Right lobe of liver (tissue), 6 donors: ENCODE results near the gene FBXL13. TPM values are rescaled to one million over a fixed set of nuclear protein-coding genes. Genes with fewer than 3 reads are reported as not detected.

ENCODE experiments used
- ATAC-seq, 4 donors: fragments of 200-7000 bp; cut with Tn5 transposase; one replicate each; pipeline ENCODE4 v1.9.1; 2020; ENCODE audit warnings: mild to moderate bottlenecking in 4 of 4, moderate library complexity in 4 of 4
- DNase-seq, 3 donors: peaks; one replicate each; pipeline ENCODE4 v3.0.0-alpha.2; 2020
- H3K27ac ChIP-seq, 3 donors: fragments of 200-600 bp; one replicate each; pipeline ENCODE4 v1.8.0; 2022
- H3K27me3 ChIP-seq, 2 donors: fragments of 200-600 bp; one replicate each; pipeline ENCODE4 v1.8.0; 2022
- H3K36me3 ChIP-seq, 4 donors: fragments of 200-600 bp; sonication (generic) in 1 of 4; one replicate each; pipeline versions ENCODE4 v1.5.1 to v1.8.0; 2017 to 2022; ENCODE audit warnings: control low read depth in 1 of 4
- H3K4me1 ChIP-seq, 4 donors: fragments of 200-600 bp; sonication (generic) in 1 of 4; one replicate each; pipeline versions ENCODE4 v1.5.1 to v1.8.0; 2017 to 2022; ENCODE audit warnings: control low read depth in 1 of 4
- H3K4me3 ChIP-seq, 3 donors: fragments of 200-600 bp; one replicate each; pipeline ENCODE4 v1.8.0; 2022
- H3K9me3 ChIP-seq, 4 donors: fragments of 200-600 bp; sonication (generic) in 1 of 4; one replicate each; pipeline versions ENCODE4 v1.5.1 to v1.8.0; 2017 to 2022; ENCODE audit warnings: control low read depth in 1 of 4
- POLR2A ChIP-seq: fragments of 450-650 bp; IDR thresholded peaks from one replicate; pipeline ENCODE4 v1.6.1; 2017; ENCODE audit warnings: antibody characterized with exemption, mild to moderate bottlenecking
- WGBS: methylation state at CpG from one replicate; pipeline ENCODE4 v1.1.6; 2018; ENCODE audit warnings: low coverage, low lambda C conversion rate; ENCODE audit not compliant: insufficient coverage; ENCODE audit errors: missing lambda C conversion rate; 5-methylcytosine and 5-hydroxymethylcytosine counted together
- intact Hi-C, 2 donors: fragments of 100-400 bp; cut with DNase I; formaldehyde crosslinking; loops; one replicate each; pipeline versions ENCODE4 v1.11.2 to v1.14.1; 2022
- total RNA-seq, 6 experiments: library from RNA; depleted of rRNA in 2 of 6; stranded (reverse); fragments of >200 nt in 2 of 6; fragmentation: NEBNext Ultra II Directional in 3 of 6; extraction: Animal tissue kit (Norgen Biotek cat#: 25700) in 3 of 6; gene quantifications; one replicate each; pipeline versions ENCODE4 v1.1.0 to v1.2.4, GENCODE V29; 2016 to 2023
- TF ChIP-seq, protein P1 (sequence below), 4 donors: fragments of 200-600 bp in 3 of 4; fragments of 450-650 bp in 1 of 4; IDR thresholded peaks; one replicate each; pipeline versions ENCODE4 v1.5.1 to v1.8.0; 2016 to 2022; ENCODE audit warnings: antibody characterized with exemption in 4 of 4, mild to moderate bottlenecking in 2 of 4
- donor health status: DM: no; HTN: yes; CAD: no.
- donor health status: DM: no; HTN: no; CAD: no.
- donor health status: DM: no; HTN: no; CAD: no.
- donor health status: DM: no; HTN: yes; CAD: no.
- donor health status: DM: no; HTN: yes; CAD: no.

Gene FBXL13
- total RNA-seq, 6 experiments from 2014 or later, result 0.12 to 0.31 (median 0.20) TPM; not detected in 2

DNA sequence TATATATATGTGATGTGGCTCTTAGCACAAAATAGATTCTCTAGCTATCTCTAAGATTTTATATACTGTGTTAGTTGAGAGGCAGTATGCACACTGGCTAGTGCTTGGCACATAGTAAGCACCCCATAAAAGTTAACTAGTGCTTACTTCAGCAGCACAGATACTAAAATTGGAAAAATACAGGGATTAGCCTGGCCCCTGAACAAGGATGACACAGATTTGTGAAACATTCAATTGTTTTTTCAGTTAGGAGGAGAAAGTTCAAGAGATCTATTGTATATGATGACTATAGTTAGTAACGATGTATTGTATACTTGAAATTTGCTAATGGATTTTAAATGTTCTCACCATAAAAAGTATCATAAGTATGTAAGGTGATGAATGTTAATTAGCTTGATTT is 240.1 kb downstream of the FBXL13 start:
- no peak for DNase-seq

GRCh38 chr7:102833343-102833742 is 241.3 kb downstream of the FBXL13 start:
- 88% methylated on average over 5 of the region's 5 CpGs for WGBS
- no peak for ATAC-seq
- TF ChIP-seq, protein P1, sequence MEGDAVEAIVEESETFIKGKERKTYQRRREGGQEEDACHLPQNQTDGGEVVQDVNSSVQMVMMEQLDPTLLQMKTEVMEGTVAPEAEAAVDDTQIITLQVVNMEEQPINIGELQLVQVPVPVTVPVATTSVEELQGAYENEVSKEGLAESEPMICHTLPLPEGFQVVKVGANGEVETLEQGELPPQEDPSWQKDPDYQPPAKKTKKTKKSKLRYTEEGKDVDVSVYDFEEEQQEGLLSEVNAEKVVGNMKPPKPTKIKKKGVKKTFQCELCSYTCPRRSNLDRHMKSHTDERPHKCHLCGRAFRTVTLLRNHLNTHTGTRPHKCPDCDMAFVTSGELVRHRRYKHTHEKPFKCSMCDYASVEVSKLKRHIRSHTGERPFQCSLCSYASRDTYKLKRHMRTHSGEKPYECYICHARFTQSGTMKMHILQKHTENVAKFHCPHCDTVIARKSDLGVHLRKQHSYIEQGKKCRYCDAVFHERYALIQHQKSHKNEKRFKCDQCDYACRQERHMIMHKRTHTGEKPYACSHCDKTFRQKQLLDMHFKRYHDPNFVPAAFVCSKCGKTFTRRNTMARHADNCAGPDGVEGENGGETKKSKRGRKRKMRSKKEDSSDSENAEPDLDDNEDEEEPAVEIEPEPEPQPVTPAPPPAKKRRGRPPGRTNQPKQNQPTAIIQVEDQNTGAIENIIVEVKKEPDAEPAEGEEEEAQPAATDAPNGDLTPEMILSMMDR (IDR thresholded peaks at IDR 0.05), result no peak
- no peak for TF ChIP-seq POLR2A
- Histone ChIP-seq H3K27me3 (no peaks in the 10 kb centered on the region), H3K9me3 (no peaks in the 10 kb centered on the region), H3K27ac (no peak overlapping the region), H3K4me1 (no peaks in the 10 kb centered on the region), H3K4me3 (no peak overlapping the region), H3K36me3 (peaks cover 0 to 6% (median 0%) of the 10 kb centered on the region in 4 donors)
- intact Hi-C loops, result no loop called here
- DNase-seq, result no peak

More for the DNA sequence above, 240.1 kb downstream of the FBXL13 start:
- Histone ChIP-seq H3K4me3 (no peak overlapping the region), H3K27me3 (no peaks in the 10 kb centered on the region), H3K27ac (no peak overlapping the region), H3K9me3 (no peaks in the 10 kb centered on the region), H3K36me3 (no peaks in the 10 kb centered on the region), H3K4me1 (no peaks in the 10 kb centered on the region)
- WGBS, result 77% methylated on average over 1 of the region's 1 CpG
- intact Hi-C loops, result no loop called here
- ATAC-seq, result no peak
- no peak for TF ChIP-seq POLR2A
- TF ChIP-seq, protein P1 (IDR thresholded peaks at IDR 0.05), result no peak

- WGBS, result 73% methylated on average over 1 of the region's 1 CpG
- H3K4me3 ChIP-seq, result no peak overlapping the region
- TF ChIP-seq, protein P1 (IDR thresholded peaks at IDR 0.05), result no peak
- no peak for TF ChIP-seq POLR2A
- intact Hi-C loops, result no loop called here
- H3K9me3 ChIP-seq, result no peaks in the 10 kb centered on the region
- peaks cover 0 to 6% (median 0%) of the 10 kb centered on the region in 4 donors for H3K36me3 ChIP-seq
- DNase-seq (no peak), ATAC-seq (no peak)
- H3K27me3 ChIP-seq, result no peaks in the 10 kb centered on the region
- no peaks in the 10 kb centered on the region for H3K4me1 ChIP-seq
- no peak overlapping the region for H3K27ac ChIP-seq
Measured at GRCh38 chr7:102832674-102833073, 241.9 kb downstream of the FBXL13 start.

DNA sequence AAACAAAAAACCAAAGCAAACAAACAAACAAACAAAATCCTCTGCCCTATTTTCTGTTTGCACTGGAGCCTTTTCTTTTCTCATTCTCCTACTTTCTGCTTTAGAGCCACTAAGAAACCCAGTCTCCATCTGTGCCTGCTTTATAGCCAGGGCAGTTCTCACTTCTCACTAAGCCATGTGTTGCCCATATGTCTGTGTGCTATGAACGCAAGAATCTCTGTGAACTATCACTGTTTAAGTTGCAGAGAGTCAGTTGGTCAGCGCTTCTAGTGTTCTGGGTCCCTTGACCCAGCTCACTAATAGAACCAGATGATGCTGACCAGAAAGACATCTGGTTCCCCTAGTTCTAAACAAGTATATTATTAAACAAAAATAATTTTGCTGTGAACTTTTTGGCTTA is 244.4 kb downstream of the FBXL13 start:
- intact Hi-C loops, result no loop called here
- DNase-seq (no peak), ATAC-seq (no peak)
- Histone ChIP-seq H3K4me3 (no peak overlapping the region), H3K9me3 (no peaks in the 10 kb centered on the region), H3K36me3 (peaks cover 0 to 6% (median 2%) of the 10 kb centered on the region in 4 donors), H3K27me3 (no peaks in the 10 kb centered on the region), H3K4me1 (no peaks in the 10 kb centered on the region), H3K27ac (no peak overlapping the region)
- TF ChIP-seq, protein P1 (IDR thresholded peaks at IDR 0.05), result no peak
- TF ChIP-seq POLR2A, result no peak
- WGBS, result 100% methylated on average over 2 of the region's 2 CpGs

DNA sequence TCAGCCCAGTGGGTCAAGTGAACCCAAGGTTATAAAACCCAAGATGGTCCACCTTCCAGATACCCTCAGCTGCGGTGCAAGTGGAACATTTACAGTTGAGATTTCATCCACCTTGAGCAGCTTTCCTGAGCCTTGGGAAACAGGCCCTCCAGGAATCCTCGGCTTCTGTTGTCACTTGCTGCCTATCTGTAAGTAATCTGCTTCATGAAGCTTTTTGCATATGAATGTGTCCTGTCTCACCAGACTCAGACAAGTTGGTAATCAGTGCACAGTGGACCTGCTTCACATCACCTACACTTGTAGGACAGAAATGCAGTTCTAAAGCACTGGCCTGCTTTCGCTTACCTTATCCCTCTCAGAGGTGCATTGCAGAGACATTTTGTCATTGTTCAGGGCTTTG is 245.5 kb downstream of the FBXL13 start:
- Histone ChIP-seq H3K4me3 (no peak overlapping the region), H3K36me3 (peaks cover 0 to 6% (median 2%) of the 10 kb centered on the region in 4 donors), H3K27ac (no peak overlapping the region), H3K4me1 (no peaks in the 10 kb centered on the region), H3K9me3 (no peaks in the 10 kb centered on the region), H3K27me3 (no peaks in the 10 kb centered on the region)
- TF ChIP-seq POLR2A, result no peak
- TF ChIP-seq, protein P1 (IDR thresholded peaks at IDR 0.05), result no peak
- WGBS, result no CpG with 5 or more reads among the region's 3 CpGs
- intact Hi-C loops, result no loop called here
- DNase-seq (no peak), ATAC-seq (no peak)
